SKM-1 treated with dmso at 0.1 percent for 144 hours (cell line): ENCODE data around the gene SNX13.
"Not testable (repeated sequence)": the region's sequence is repeated elsewhere in the genome, so short reads cannot be mapped to it uniquely, and the experiment has no call there.

ENCODE experiments used
- DNase-seq: peaks from one replicate; lab custom pipeline; 2025; ENCODE audit not compliant: unreplicated experiment; lab: John Stamatoyannopoulos, UW

The SNX13 gene

GRCh38 chr7:17854261-17855047 lies 85.8 kb downstream of the SNX13 start:
- no peak for DNase-seq

- no peak for DNase-seq
Observed at GRCh38 chr7:17852361-17852760, 87.9 kb downstream of the SNX13 start.

DNA sequence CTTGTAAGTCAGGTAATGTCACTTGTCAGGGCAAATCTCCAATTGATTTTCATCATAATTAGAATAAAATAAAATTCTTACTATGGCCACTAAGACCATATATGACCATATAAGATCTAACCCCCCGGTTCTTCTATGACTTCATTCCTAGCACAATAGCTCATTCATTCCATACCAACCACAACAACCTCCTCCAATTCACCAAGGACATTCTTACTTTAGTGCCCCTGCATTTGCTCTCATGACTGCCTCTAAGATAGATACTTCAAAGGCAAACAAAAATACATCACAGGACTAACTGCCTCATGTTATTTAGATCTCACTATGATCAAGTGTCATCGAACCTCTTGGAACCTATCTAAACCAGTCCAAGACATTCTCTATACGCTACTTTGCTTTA lies 90.8 kb downstream of the SNX13 start:
- no peak for DNase-seq

DNA sequence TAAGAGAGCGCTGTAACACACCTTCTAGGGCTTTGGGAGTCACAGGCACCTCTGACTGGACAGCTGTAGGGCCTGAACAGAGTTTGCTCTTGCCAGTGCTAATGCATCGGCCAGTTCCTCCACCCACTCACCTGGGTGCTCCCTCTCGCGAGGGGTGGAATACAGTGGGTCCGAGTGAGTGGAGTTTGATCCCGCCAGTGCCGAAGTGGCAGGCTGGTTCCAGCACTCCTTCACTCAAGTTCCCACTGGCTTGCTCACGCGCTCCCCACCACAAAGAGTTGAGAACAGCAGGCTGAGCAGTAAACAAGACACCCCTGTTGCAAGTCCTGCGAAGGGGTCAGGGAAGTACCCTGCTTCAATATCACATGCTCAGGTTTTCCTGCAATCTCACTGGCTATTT lies 91.8 kb downstream of the SNX13 start:
- DNase-seq: no peak

- DNase-seq: no peak
Observed at GRCh38 chr7:17846935-17847334, 93.4 kb downstream of the SNX13 start.

- DNase-seq: no peak
Observed at GRCh38 chr7:17845197-17845547, 95.1 kb downstream of the SNX13 start.

- no peak for DNase-seq
Observed at GRCh38 chr7:17844514-17845196, 95.6 kb downstream of the SNX13 start.

DNA sequence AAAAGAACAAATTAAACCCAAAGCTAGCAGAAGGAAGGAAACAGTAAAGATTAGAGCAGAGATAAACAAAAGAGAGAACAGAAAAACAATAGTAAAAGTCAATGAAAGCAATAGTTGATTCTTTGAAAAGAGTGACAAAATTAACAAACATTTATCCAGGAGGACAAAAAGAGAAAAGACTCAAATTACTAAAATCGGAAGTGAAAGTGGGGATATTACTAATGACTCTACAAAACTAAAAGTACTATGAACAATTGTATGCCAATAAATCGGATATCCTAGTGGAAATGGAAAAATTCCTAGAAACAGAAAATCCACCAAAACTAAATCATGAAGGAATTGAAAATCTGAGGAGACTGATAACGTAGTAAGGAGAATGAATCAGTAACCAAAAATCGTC lies 96.3 kb downstream of the SNX13 start:
- DNase-seq: no peak

- DNase-seq: no peak
Observed at GRCh38 chr7:17843041-17843440, 97.3 kb downstream of the SNX13 start.

GRCh38 chr7:17832820-17833355 lies 107.4 kb downstream of the SNX13 start:
- no peak for DNase-seq

DNA sequence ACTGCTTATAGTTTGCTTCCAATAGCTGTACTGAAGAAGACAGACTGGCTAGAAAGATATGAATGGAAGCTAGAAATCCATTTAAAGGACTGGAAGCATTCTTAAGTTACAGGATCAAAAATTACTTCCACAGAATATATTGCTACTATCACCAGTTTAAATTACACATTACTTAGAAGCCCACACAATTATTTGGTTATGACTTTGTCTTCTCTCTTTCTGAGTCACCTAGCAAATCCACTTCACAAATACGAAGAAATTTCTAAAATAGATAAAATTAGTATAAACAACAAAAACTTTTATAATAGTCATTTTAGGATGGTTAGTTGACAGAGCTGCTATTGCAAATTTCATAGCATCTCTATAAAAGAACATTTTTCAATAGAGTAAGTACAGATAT lies 108.1 kb downstream of the SNX13 start:
- no peak for DNase-seq

- DNase-seq: no peak
Observed at GRCh38 chr7:17830206-17830605, 110.1 kb downstream of the SNX13 start.

GRCh38 chr7:17829001-17829400 lies 111.3 kb downstream of the SNX13 start:
- DNase-seq: no peak

DNA sequence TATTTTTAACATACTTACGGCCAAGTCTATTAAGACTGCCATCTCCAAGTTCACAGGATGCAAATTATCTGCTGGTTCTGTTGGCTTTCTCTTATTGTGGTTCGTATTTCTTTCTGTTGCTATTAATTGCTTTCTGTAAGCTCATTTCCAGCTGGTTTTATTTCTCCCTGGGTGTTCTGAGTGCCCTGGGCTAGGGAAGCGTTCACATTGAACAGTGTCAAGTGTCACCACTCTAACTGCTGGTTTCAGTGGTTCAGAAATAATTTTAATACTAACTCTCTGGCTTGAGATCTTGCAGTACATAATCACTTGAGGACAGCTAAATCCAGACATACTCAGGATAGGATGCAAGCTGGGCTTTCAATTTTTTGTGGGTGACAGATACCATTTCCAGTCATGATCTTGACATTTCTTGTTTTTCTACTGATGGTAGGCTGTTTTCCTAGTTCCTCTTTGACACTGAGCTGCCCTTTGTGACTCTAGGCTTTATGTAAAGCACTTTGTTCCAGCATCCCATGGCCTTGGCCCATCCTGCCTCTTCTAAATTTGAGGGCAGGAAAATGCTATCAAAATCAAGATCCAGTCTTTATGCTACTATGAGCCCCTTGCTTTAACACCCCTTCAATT lies 117.6 kb downstream of the SNX13 start:
- DNase-seq: no peak

GRCh38 chr7:17816903-17817302 lies 123.4 kb downstream of the SNX13 start:
- DNase-seq: no peak

- DNase-seq: no peak
Observed at GRCh38 chr7:17815318-17815717, 125.0 kb downstream of the SNX13 start.

DNA sequence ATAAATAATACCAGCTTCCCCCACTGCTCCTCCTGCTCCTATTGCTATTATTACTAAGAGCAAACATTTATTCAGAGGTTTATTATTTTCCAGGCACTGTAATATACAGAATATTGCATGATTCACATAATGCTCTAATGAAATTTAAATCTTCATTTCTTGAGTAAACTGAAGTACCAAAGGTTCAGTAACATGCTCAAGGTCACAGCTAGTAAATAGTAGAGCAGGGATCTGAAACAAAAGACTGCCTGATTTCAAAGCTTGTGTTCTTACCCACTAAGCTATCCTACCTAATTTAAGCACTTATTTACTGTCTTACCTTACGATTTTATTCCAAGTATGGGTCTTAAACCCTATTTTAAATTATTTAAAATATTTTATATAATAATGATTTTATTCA lies 126.2 kb downstream of the SNX13 start:
- DNase-seq: no peak

DNA sequence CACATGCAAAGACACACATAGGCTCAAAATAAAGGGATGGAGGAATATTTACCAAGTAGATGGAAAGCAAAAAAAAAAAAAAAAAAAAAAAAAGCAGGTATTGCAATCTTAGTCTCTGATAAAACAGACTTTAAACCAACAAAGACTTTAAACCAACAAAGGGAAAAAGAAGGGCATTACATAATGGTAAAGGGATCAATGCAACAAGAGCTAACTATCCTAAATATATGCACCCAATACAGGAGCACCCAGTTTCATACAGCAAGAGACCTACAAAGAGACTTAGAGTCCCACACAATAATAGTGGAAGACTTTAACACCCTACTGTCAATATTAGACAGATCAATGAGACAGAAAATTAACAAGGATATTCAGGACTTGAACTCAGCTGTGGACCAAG lies 131.1 kb downstream of the SNX13 start:
- not testable (repeated sequence) for DNase-seq

DNA sequence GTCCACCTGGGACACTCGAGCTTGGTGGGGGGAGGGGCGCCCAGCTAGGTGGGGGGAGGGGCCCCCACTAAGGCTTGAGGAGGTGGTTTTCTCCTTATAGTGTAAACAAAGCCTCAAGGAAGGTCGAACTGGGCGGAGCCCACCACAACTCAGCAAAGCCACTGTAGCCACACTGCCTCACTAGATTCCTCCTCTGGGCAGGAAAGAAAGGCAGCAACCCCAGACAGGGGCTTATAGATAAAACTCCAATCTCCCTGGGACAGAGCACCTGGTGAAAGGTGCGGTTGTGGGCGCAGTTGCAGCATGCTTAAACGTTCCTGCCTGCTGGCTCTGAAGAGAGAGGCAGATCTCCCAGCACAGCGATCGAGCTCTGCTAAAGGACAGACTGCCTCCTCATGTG lies 133.1 kb downstream of the SNX13 start:
- no peak for DNase-seq

DNA sequence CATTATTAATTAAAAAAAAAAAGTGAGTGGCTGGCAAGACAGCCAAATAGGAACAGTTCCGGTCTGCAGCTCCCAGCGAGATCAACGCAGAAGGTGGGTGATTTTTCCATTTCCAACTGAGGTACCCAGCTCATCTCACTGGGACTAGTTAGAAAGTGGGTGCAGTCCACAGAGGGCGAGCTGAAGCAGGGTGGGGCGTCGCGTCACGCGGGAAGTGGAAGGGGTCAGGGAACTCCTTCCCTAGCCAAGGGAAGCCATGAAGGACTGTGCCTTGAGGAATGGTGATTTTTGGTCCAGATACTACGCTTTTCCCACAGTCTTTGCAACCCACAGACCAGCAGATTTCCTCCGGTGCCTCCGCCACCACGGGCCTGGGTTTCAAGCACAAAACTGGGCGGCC lies 133.7 kb downstream of the SNX13 start:
- DNase-seq: no peak

- no peak for DNase-seq
Observed at GRCh38 chr7:17802056-17802455, 138.2 kb downstream of the SNX13 start.
